ENCODE data around the gene MTTP. TPM values are rescaled to one million over a fixed set of nuclear protein-coding genes. Genes with fewer than 3 reads are reported as not detected.
A peak's percentile ranks its signal among the peaks of the same experiment; 100 is the strongest.

Gene MTTP
- total and polyA plus RNA-seq, 12 donors = 0.16 to 0.98 (median 0.31) TPM; not detected in 1

DNA sequence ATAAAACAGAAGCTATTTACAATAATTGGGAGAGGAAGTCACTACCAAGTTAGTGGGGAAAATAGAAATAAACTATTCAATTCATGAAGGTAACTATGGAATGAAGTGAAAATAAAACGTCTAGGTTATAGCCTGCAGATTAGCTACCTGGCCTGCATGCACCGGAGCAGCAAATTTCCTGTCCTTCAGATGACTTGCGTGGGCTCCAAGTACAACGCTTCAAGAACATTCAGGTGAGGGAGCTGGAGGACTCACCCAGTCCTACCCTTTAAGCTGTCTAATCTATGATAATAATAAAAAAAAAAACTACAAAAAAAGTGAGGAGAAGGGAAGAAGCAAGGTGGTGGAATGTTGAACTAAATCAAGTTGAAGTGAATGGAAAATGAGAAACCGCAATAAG lies 69.8 kb downstream of the MTTP start:
- WGBS, 4 donors = 62 to 82% (median 74%) methylated on average over 5 of the region's 5 CpGs
- Histone ChIP-seq H3K36me3 (replicated peaks in 1 of 2) (no peaks in the 10 kb centered on the region), H3K4me3 (no peak overlapping the region), H3K4me1 (replicated peaks in 1 of 2) (peaks cover 20 to 58% of the 10 kb centered on the region in 2 donors), H3K27ac (no peak overlapping the region), H3K9me3 (replicated peaks in 1 of 3) (no peaks in the 10 kb centered on the region), H3K27me3 (no peaks in the 10 kb centered on the region)
- DNase-seq = no peak
- TF ChIP-seq, protein P1, sequence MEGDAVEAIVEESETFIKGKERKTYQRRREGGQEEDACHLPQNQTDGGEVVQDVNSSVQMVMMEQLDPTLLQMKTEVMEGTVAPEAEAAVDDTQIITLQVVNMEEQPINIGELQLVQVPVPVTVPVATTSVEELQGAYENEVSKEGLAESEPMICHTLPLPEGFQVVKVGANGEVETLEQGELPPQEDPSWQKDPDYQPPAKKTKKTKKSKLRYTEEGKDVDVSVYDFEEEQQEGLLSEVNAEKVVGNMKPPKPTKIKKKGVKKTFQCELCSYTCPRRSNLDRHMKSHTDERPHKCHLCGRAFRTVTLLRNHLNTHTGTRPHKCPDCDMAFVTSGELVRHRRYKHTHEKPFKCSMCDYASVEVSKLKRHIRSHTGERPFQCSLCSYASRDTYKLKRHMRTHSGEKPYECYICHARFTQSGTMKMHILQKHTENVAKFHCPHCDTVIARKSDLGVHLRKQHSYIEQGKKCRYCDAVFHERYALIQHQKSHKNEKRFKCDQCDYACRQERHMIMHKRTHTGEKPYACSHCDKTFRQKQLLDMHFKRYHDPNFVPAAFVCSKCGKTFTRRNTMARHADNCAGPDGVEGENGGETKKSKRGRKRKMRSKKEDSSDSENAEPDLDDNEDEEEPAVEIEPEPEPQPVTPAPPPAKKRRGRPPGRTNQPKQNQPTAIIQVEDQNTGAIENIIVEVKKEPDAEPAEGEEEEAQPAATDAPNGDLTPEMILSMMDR (IDR thresholded peaks at IDR 0.05) = no peak
- no peak for TF ChIP-seq POLR2A (IDR thresholded peaks at IDR 0.05)
- intact Hi-C loops (cut with DNase I) = no loop called here

DNA sequence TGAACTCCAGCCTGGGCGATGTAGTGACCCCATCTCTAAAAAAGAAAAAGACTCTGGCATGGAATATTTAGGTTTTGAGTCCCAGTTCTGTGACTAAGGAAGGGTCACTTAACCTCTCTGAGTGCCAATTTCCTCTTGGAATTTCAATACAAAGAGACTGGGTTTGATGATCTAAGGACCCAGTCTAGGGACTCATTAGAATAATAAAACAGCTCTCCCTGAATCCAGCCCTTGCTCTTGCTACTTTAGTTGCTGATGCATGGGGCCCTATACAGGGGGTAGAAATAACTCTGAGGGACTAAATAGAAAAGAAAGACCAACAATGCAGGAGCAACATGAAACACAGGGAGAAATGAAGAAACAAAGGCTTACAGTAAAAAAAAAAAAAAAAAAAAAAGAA lies 70.4 kb downstream of the MTTP start:
- Histone ChIP-seq H3K9me3 (replicated peaks in 1 of 3) (no peaks in the 10 kb centered on the region), H3K36me3 (replicated peaks in 1 of 2) (no peaks in the 10 kb centered on the region), H3K4me3 (no peak overlapping the region), H3K27me3 (no peaks in the 10 kb centered on the region), H3K27ac (no peak overlapping the region), H3K4me1 (replicated peaks in 1 of 2) (peaks cover 20 to 58% of the 10 kb centered on the region in 2 donors)
- intact Hi-C loops (cut with DNase I) = no loop called here
- no peak for DNase-seq
- TF ChIP-seq POLR2A (IDR thresholded peaks at IDR 0.05) = no peak
- TF ChIP-seq, protein P1 (IDR thresholded peaks at IDR 0.05) = no peak
- 89 to 96% (median 93%) methylated on average over 1 of the region's 1 CpG for WGBS, 4 donors

DNA sequence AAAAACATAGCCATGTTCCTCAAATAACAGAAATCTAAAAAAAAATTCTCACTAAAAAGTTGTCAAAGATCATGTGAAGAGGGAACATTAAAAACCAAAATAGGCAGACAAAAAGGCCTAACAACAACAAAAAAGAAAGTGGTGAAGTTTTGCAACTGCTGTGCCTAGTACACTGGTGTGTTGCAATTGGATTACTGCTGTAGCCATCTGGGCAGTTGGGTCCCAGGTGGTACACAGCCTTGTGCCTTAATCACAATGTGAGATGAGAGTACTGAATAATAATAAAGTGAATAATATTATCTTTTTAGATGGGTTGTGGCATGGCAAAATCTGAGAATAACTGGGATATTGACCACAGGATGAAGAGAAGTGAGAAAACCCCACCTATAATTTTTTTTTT lies 71.0 kb downstream of the MTTP start:
- Histone ChIP-seq H3K27me3 (no peaks in the 10 kb centered on the region), H3K4me3 (no peak overlapping the region), H3K27ac (no peak overlapping the region), H3K9me3 (replicated peaks in 1 of 3) (no peaks in the 10 kb centered on the region), H3K4me1 (replicated peaks in 1 of 2) (peaks cover 20 to 58% of the 10 kb centered on the region in 2 donors), H3K36me3 (replicated peaks in 1 of 2) (no peaks in the 10 kb centered on the region)
- TF ChIP-seq POLR2A (IDR thresholded peaks at IDR 0.05) = no peak
- TF ChIP-seq, protein P1 (IDR thresholded peaks at IDR 0.05) = no peak
- peak in 1 of 7 donors; percentile 29 for DNase-seq
- intact Hi-C loops (cut with DNase I) = no loop called here

- no peak for TF ChIP-seq POLR2A (IDR thresholded peaks at IDR 0.05)
- peak overlapping the region in 1 of 5 donors; percentile 1 for H3K27ac ChIP-seq
- DNase-seq = no peak
- H3K9me3 ChIP-seq (replicated peaks in 1 of 3) = no peaks in the 10 kb centered on the region
- peaks cover 20 to 58% of the 10 kb centered on the region in 2 donors for H3K4me1 ChIP-seq (replicated peaks in 1 of 2)
- intact Hi-C loops (cut with DNase I) = no loop called here
- WGBS, 4 donors = 71 to 81% (median 78%) methylated on average over 4 of the region's 4 CpGs
- H3K4me3 ChIP-seq = no peak overlapping the region
- no peaks in the 10 kb centered on the region for H3K27me3 ChIP-seq
- no peaks in the 10 kb centered on the region for H3K36me3 ChIP-seq (replicated peaks in 1 of 2)
Observed at GRCh38 chr4:99647071-99647470, 72.4 kb downstream of the MTTP start.

DNA sequence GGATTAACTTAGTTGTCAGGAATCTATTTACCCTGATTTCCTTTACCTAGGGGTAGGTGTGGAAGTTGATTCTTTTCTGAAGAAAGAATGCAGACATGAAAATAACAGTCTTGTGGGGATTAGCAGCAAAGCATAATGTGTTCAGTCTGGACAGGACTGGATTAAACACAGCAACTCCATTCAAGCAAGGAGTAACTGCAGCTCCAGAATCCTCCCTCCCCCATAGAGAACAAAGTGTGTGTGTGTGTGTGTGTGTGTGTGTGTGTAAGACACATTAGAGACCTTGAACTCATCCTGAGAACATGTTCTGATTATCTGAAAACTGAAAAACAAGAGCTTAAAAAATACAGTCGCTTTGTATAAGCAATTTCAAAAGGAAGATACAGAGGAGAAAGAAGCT lies 73.7 kb downstream of the MTTP start:
- Histone ChIP-seq H3K27ac (peak overlapping the region in 4 of 5 donors; percentile 45 to 68 (median 58)), H3K27me3 (no peaks in the 10 kb centered on the region), H3K4me1 (replicated peaks in 1 of 2) (peaks cover 16 to 47% of the 10 kb centered on the region in 2 donors), H3K36me3 (replicated peaks in 1 of 2) (no peaks in the 10 kb centered on the region), H3K4me3 (no peak overlapping the region), H3K9me3 (replicated peaks in 1 of 3) (no peaks in the 10 kb centered on the region)
- WGBS, 4 donors = 30 to 58% (median 45%) methylated on average over 1 of the region's 1 CpG
- intact Hi-C loops (cut with DNase I) = no loop called here
- no peak for TF ChIP-seq POLR2A (IDR thresholded peaks at IDR 0.05)
- TF ChIP-seq, protein P1 (IDR thresholded peaks at IDR 0.05) = no peak
- DNase-seq = peak in 3 of 7 donors; percentile 46 to 51 (median 49)

Data from adrenal gland (tissue), 12 donors.